Measurements from ENCODE around the gene PDCD1.
A peak's percentile ranks its signal among the peaks of the same experiment; 100 is the strongest.

The PDCD1 gene

DNA sequence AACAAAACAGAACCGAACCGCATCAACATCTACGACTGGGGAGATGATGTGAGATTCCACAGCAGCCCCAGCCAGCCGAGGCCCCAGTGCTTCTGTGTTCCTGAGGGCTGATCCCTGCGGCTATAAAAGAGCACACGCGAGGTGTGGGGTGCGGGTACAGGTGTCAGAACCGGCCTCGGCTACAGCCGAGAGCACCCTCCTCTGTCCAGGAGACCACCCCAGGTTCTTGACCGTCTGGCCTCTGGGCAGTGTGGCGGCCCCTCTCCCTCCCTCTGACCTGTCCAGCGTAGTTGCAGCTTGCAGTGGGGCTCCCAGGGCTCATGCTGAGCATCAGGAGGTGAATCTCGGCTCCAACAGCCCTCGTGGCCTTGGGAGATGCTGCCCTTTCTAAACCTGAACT, 34.6 kb upstream of the PDCD1 start:
- TF ChIP-seq, protein P1, sequence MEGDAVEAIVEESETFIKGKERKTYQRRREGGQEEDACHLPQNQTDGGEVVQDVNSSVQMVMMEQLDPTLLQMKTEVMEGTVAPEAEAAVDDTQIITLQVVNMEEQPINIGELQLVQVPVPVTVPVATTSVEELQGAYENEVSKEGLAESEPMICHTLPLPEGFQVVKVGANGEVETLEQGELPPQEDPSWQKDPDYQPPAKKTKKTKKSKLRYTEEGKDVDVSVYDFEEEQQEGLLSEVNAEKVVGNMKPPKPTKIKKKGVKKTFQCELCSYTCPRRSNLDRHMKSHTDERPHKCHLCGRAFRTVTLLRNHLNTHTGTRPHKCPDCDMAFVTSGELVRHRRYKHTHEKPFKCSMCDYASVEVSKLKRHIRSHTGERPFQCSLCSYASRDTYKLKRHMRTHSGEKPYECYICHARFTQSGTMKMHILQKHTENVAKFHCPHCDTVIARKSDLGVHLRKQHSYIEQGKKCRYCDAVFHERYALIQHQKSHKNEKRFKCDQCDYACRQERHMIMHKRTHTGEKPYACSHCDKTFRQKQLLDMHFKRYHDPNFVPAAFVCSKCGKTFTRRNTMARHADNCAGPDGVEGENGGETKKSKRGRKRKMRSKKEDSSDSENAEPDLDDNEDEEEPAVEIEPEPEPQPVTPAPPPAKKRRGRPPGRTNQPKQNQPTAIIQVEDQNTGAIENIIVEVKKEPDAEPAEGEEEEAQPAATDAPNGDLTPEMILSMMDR (conservative IDR thresholded peaks at IDR 0.05): no peak
- H3K27ac ChIP-seq: peak overlapping the region; percentile 98

DNA sequence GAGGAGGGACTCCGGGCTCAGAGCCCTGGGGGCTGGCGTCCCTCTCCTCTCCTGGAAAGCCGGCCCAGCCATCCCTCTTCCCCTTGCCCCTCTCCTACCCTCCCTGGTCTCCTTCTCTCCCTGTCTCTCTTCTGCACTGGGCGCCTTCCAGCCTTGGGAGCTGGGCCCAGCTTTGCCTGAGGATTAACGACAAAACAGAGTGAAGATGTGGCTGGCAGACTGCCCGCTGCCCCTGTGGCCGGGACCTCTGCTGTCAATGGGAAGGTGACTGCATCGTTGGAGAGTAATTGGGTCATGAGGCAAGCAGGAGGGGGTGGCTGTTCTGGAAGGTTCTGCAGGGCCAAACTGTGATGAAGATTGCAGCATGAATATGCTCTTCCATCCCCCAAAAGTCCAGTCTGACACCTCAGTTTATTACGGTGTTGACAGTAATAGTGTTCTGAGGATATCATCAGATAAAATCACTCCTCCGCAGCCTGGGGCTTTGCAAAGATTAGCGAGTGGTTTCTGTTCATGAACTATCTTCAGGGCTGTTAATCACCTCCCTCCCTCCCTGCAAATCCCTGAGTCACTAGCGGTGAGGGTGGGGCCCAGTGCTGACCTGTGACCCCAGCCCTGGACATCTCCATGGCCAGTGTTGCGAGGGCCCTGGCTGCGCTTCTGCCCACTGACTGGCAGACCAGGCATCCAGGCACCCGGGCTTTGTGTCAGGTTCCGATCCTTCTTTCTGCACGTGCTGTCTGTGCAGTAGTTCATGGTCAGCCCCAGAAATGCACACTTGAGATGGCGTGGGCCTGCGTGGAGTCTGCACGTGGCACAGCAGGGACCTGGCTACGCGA, 33.8 kb upstream of the PDCD1 start:
- H3K27ac ChIP-seq: peak overlapping the region; percentile 98

DNA sequence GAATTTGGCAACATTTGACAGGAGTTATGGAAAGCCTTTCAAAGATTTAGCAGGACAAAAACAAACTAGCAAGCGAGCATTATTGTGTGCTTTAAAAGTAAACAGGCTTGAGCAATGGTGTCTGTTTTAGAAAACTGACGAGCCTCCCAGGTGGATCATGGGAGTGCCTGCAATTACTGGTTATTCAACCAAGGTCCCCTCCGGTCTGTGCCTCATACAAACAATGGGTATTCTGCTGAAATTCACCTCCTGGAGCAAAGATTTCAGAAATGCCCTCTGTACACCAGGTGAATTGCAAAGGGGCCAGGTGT, 33.2 kb upstream of the PDCD1 start:
- peak overlapping the region; percentile 98 for H3K27ac ChIP-seq
- TF ChIP-seq, protein P1 (conservative IDR thresholded peaks at IDR 0.05): no peak

More for the DNA sequence above, 33.8 kb upstream of the PDCD1 start:
- TF ChIP-seq, protein P1 (conservative IDR thresholded peaks at IDR 0.05): no peak

DNA sequence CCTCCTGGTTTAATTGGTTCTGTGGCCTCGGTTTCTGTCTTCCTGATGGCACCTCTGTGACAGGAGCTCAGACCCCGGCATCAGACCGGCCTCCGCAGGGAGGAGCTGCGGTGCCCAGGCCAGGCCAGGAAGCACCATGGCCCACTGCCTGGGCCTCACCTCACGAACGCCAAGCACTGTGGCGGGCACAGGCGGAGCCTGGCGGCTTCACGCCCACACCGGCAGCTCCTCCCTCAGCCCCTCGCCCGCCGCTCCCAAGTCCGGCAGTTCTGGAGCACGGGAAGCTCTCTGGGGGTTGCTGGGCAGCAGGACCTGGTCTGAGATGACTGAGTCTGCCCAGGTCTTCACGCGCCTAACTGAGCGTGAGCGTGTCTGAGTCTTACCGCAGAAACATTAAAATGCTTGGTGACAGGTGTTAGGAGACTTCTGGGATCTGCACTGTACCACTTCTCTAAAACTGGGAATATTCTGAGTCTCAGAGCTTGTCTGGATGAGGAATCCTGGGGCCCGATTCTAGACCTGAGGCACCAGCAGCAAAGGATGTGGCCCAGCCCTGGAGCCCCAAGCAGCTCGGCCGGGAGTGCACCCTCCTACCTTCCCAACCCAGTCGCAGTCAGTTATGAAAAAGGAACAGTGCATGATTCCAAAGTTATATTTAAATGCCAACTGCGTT, 32.8 kb upstream of the PDCD1 start:
- TF ChIP-seq, protein P1 (conservative IDR thresholded peaks at IDR 0.05): no peak
- peak overlapping the region; percentile 98 for H3K27ac ChIP-seq

DNA sequence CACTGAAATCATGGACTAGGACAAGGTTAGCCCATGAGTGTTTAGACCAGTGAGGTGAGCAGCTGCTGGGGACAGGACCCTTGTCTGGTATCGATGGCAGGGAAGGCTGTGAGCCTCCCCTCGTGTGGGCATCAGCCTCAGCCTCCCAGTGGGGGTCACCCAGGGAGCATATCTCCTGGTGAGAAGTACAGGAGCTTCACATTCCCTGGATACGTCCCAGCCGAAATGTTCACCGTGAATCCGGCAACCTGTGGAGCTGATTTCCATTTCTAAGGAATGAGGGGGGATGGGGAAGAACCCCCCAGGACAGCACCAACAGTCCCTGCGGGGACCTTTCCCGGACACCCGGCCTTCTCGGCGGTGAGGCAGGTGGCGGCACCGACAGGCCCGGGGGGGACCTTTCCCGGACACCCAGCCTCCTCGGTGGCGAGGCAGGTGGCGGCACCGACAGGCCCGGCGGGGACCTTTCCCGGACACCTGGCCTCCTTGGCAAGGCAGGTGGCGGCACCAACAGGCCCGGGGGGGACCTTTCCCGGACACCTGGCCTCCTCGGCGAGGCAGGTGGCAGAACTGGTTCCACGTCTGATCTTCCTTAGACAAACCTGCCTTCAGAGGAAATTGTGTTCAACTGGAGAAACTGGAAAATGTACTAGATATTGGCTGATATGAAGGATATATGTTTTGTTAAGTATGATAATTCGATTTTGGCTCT, 32.0 kb upstream of the PDCD1 start:
- TF ChIP-seq, protein P1 (conservative IDR thresholded peaks at IDR 0.05): peak; percentile 21; the same call in 1 of the 2 replicates

DNA sequence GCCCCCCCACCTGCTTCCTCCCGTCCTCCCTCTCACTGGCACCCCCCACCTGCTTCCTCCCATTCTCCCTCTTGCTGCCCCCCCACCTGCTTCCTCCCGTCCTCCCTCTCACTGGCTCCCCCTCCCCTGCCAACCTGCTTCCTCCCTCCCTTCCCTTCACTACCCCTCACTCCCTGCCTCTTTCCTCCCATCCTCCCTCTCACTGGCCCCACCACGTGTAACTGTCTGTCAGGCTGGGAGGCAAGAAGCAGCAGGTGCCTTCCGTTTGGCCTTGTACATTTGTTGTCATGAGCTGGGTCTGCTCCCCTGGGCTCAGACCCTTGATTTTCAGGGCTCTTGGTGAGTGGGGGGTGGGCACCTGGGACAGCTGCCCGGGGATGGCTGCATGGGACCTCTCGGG, 29.9 kb upstream of the PDCD1 start:
- peak overlapping the region; percentile 98 for H3K27ac ChIP-seq
- TF ChIP-seq, protein P1 (conservative IDR thresholded peaks at IDR 0.05): no peak

More for the DNA sequence above, 32.0 kb upstream of the PDCD1 start:
- H3K27ac ChIP-seq: peak overlapping the region; percentile 98

Measured in VCaP (cell line).